Measurements from ENCODE around the gene SCGB3A1. TPM values are rescaled to one million over a fixed set of nuclear protein-coding genes. Genes with fewer than 3 reads are reported as not detected.
A peak's percentile ranks its signal among the peaks of the same experiment; 100 is the strongest.

Gene SCGB3A1
- total RNA-seq, 1 experiment from 2014 or later: not detected

- no peaks in the 10 kb centered on the region for H3K9me3 ChIP-seq (replicated peaks)
- no peaks in the 10 kb centered on the region for H3K27me3 ChIP-seq (replicated peaks)
- no peak overlapping the region for H3K4me3 ChIP-seq
- no peak overlapping the region for H3K27ac ChIP-seq
- H3K36me3 ChIP-seq: peaks cover 86% of the 10 kb centered on the region
- DNase-seq (ENCODE audit: low read depth in 1 of 2, low spot score in 2 of 2): no peak
- H3K4me1 ChIP-seq (replicated peaks): no peaks in the 10 kb centered on the region
Observed at GRCh38 chr5:180568914-180569313, 22.4 kb downstream of the SCGB3A1 start.

GRCh38 chr5:180563994-180564393, 27.3 kb downstream of the SCGB3A1 start:
- H3K4me1 ChIP-seq (replicated peaks): no peaks in the 10 kb centered on the region
- H3K9me3 ChIP-seq (replicated peaks): no peaks in the 10 kb centered on the region
- no peak overlapping the region for H3K27ac ChIP-seq
- H3K4me3 ChIP-seq: no peak overlapping the region
- DNase-seq (ENCODE audit: low read depth in 1 of 2, low spot score in 2 of 2): no peak
- no peaks in the 10 kb centered on the region for H3K27me3 ChIP-seq (replicated peaks)
- peaks cover 54% of the 10 kb centered on the region for H3K36me3 ChIP-seq

- no peaks in the 10 kb centered on the region for H3K9me3 ChIP-seq (replicated peaks)
- H3K27me3 ChIP-seq (replicated peaks): no peaks in the 10 kb centered on the region
- peaks cover 18% of the 10 kb centered on the region for H3K4me1 ChIP-seq (replicated peaks)
- H3K27ac ChIP-seq: no peak overlapping the region
- DNase-seq (ENCODE audit: low read depth in 1 of 2, low spot score in 2 of 2): no peak
- no peak overlapping the region for H3K4me3 ChIP-seq
- H3K36me3 ChIP-seq: peaks cover 23% of the 10 kb centered on the region
Observed at GRCh38 chr5:180558232-180558631, 33.1 kb downstream of the SCGB3A1 start.

GRCh38 chr5:180557217-180557809, 34.0 kb downstream of the SCGB3A1 start:
- H3K4me3 ChIP-seq: no peak overlapping the region
- no peaks in the 10 kb centered on the region for H3K27me3 ChIP-seq (replicated peaks)
- peaks cover 24% of the 10 kb centered on the region for H3K36me3 ChIP-seq
- no peaks in the 10 kb centered on the region for H3K9me3 ChIP-seq (replicated peaks)
- DNase-seq (ENCODE audit: low read depth in 1 of 2, low spot score in 2 of 2): no peak
- no peak overlapping the region for H3K27ac ChIP-seq
- H3K4me1 ChIP-seq (replicated peaks): peaks cover 18% of the 10 kb centered on the region

GRCh38 chr5:180555168-180555921, 36.0 kb downstream of the SCGB3A1 start:
- H3K36me3 ChIP-seq: peaks cover 26% of the 10 kb centered on the region
- peak in 1 of 2 experiments; percentile 79 for DNase-seq (ENCODE audit: low read depth in 1 of 2, low spot score in 2 of 2)
- H3K4me3 ChIP-seq: no peak overlapping the region
- H3K27me3 ChIP-seq (replicated peaks): no peaks in the 10 kb centered on the region
- H3K27ac ChIP-seq: peak overlapping the region; percentile 67
- H3K9me3 ChIP-seq (replicated peaks): no peaks in the 10 kb centered on the region
- peaks cover 18% of the 10 kb centered on the region for H3K4me1 ChIP-seq (replicated peaks)

GRCh38 chr5:180553530-180553929, 37.8 kb downstream of the SCGB3A1 start:
- H3K27ac ChIP-seq: no peak overlapping the region
- DNase-seq (ENCODE audit: low read depth in 1 of 2, low spot score in 2 of 2): no peak
- H3K4me3 ChIP-seq: no peak overlapping the region
- H3K27me3 ChIP-seq (replicated peaks): no peaks in the 10 kb centered on the region
- H3K36me3 ChIP-seq: peaks cover 34% of the 10 kb centered on the region
- peaks cover 18% of the 10 kb centered on the region for H3K4me1 ChIP-seq (replicated peaks)
- H3K9me3 ChIP-seq (replicated peaks): no peaks in the 10 kb centered on the region

GRCh38 chr5:180548563-180548962, 42.7 kb downstream of the SCGB3A1 start:
- no peak for DNase-seq (ENCODE audit: low read depth in 1 of 2, low spot score in 2 of 2)
- Histone ChIP-seq H3K27me3 (replicated peaks) (no peaks in the 10 kb centered on the region), H3K4me1 (replicated peaks) (no peaks in the 10 kb centered on the region), H3K36me3 (peaks cover 32% of the 10 kb centered on the region), H3K27ac (no peak overlapping the region), H3K9me3 (replicated peaks) (no peaks in the 10 kb centered on the region), H3K4me3 (no peak overlapping the region)

GRCh38 chr5:180545248-180545647, 46.1 kb downstream of the SCGB3A1 start:
- no peak for DNase-seq (ENCODE audit: low read depth in 1 of 2, low spot score in 2 of 2)
- no peaks in the 10 kb centered on the region for H3K27me3 ChIP-seq (replicated peaks)
- peaks cover 30% of the 10 kb centered on the region for H3K36me3 ChIP-seq

GRCh38 chr5:180541710-180542109, 49.6 kb downstream of the SCGB3A1 start:
- Histone ChIP-seq H3K36me3 (peaks cover 27% of the 10 kb centered on the region), H3K4me3 (no peak overlapping the region)
- DNase-seq (ENCODE audit: low read depth in 1 of 2, low spot score in 2 of 2): no peak

More at GRCh38 chr5:180545248-180545647, 46.1 kb downstream of the SCGB3A1 start:
- Histone ChIP-seq H3K4me1 (replicated peaks) (no peaks in the 10 kb centered on the region), H3K4me3 (no peak overlapping the region), H3K27ac (no peak overlapping the region), H3K9me3 (replicated peaks) (no peaks in the 10 kb centered on the region)

More at GRCh38 chr5:180541710-180542109, 49.6 kb downstream of the SCGB3A1 start:
- Histone ChIP-seq H3K27me3 (replicated peaks) (no peaks in the 10 kb centered on the region), H3K9me3 (replicated peaks) (no peaks in the 10 kb centered on the region), H3K27ac (no peak overlapping the region), H3K4me1 (replicated peaks) (no peaks in the 10 kb centered on the region)

Other genes starting within 250 kb of the SCGB3A1 start
- 125 and 138 TPM in 2 replicates for gene GFPT2, start 238.2 kb downstream of the SCGB3A1 start, total RNA-seq (2014; rRNA removed; shearing (Covaris generic))
- gene CNOT6, start 97.1 kb downstream of the SCGB3A1 start, total RNA-seq (2014; rRNA removed; shearing (Covaris generic)): 20.1 and 32.9 TPM in 2 replicates
- not detected in 2 replicates for gene FLT4, start 58.1 kb upstream of the SCGB3A1 start, total RNA-seq (2014; rRNA removed; shearing (Covaris generic))
- not detected in 2 replicates for gene OR2Y1, start 148.6 kb upstream of the SCGB3A1 start, total RNA-seq (2014; rRNA removed; shearing (Covaris generic))
- 123 and 135 TPM in 2 replicates for gene MGAT1, start 211.3 kb upstream of the SCGB3A1 start, total RNA-seq (2014; rRNA removed; shearing (Covaris generic))